CD4-positive, CD25-positive, alpha-beta regulatory T cell (primary cell): Measurements from ENCODE around the gene MAN2B1. TPM values are rescaled to one million over a fixed set of nuclear protein-coding genes. Genes with fewer than 3 reads are reported as not detected.

Experiments used
- ATAC-seq, 2 donors: fragments of 150-1000 bp; cut with Tn5 transposase; one replicate each; pipeline ENCODE4 v1.10.0; 2021; ENCODE audit warnings: low read depth in 2 of 2, moderate number of reproducible peaks in 2 of 2, moderate library complexity in 1 of 2
- DNase-seq, 3 donors: peaks; one replicate each; pipeline versions ENCODE4 v3.0.0 to v3.0.0-alpha.2; 2012 to 2022; ENCODE audit warnings: mixed read lengths in 1 of 3
- H3K27ac ChIP-seq: one replicate; pipeline ENCODE4 v1.7.0; 2013; ENCODE audit warnings: mild to moderate bottlenecking, low read length; ENCODE audit not compliant: insufficient read depth, poor library complexity, severe bottlenecking
- H3K27me3 ChIP-seq: one replicate; pipeline ENCODE4 v1.7.0; 2013; ENCODE audit warnings: low read length; ENCODE audit not compliant: control insufficient read depth, insufficient read depth
- H3K36me3 ChIP-seq: one replicate; pipeline ENCODE4 v1.7.0; 2013; ENCODE audit warnings: mild to moderate bottlenecking, low read length, moderate library complexity; ENCODE audit not compliant: control insufficient read depth, insufficient read depth
- H3K4me1 ChIP-seq: 2 replicates; pipeline ENCODE4 v1.7.0; 2013; ENCODE audit warnings: mild to moderate bottlenecking, low read length; ENCODE audit not compliant: insufficient read depth, control insufficient read depth, poor library complexity, severe bottlenecking
- H3K4me3 ChIP-seq: one replicate; pipeline ENCODE4 v1.7.0; 2013; ENCODE audit warnings: low read depth, mild to moderate bottlenecking, low read length, moderate library complexity
- H3K9me3 ChIP-seq, 2 experiments: 1 replicate in 1 of 2; 2 replicates in 1 of 2; pipeline ENCODE4 v1.7.0; 2013; ENCODE audit warnings: low read length in 2 of 2, mild to moderate bottlenecking in 1 of 2, moderate library complexity in 1 of 2; ENCODE audit not compliant: control insufficient read depth in 2 of 2
- H3K27ac Mint-ChIP-seq, 3 donors: one replicate each; pipeline ENCODE4 v1.8.0; 2020 to 2022; ENCODE audit warnings: mild to moderate bottlenecking in 3 of 3, mixed read lengths in 3 of 3, moderate library complexity in 2 of 3
- H3K27me3 Mint-ChIP-seq: one replicate; pipeline ENCODE4 v1.8.0; 2022; ENCODE audit warnings: mild to moderate bottlenecking, mixed read lengths
- H3K36me3 Mint-ChIP-seq: one replicate; pipeline ENCODE4 v1.8.0; 2020; ENCODE audit warnings: mixed read lengths
- H3K4me1 Mint-ChIP-seq, 4 donors: one replicate each; pipeline ENCODE4 v1.8.0; 2020 to 2022; ENCODE audit warnings: mixed read lengths in 4 of 4, mild to moderate bottlenecking in 1 of 4
- H3K4me3 Mint-ChIP-seq, 4 donors: one replicate each; pipeline ENCODE4 v1.8.0; 2020 to 2022; ENCODE audit warnings: mild to moderate bottlenecking in 4 of 4, mixed read lengths in 4 of 4, moderate library complexity in 3 of 4
- H3K9me3 Mint-ChIP-seq, 7 donors: one replicate each; pipeline ENCODE4 v1.8.0; 2020 to 2022; ENCODE audit warnings: mixed read lengths in 7 of 7, mild to moderate bottlenecking in 3 of 7, moderate library complexity in 2 of 7
- polyA plus RNA-seq, 4 donors: library from polyadenylated mRNA; unstranded; fragments of 300-500 nt; fragmentation: Illumina TruSeq; gene quantifications; one replicate each; pipeline ENCODE4 v1.2.3, GENCODE V29; 2021
- total RNA-seq: library from RNA; stranded (reverse); gene quantifications from one replicate; pipeline ENCODE4 v1.2.3, GENCODE V29; 2022

Gene MAN2B1
- total and polyA plus RNA-seq, 5 donors from 2014 or later, result 46.3 to 147 (median 50.0) TPM

GRCh38 chr19:12695997-12696365 lies 29.4 kb upstream of the MAN2B1 start:
- no peaks in the 10 kb centered on the region for H3K36me3 ChIP-seq
- peak overlapping the region; percentile 77 for H3K4me3 ChIP-seq
- no peaks in the 10 kb centered on the region for H3K9me3 ChIP-seq
- H3K27ac Mint-ChIP-seq, result peak overlapping the region in 2 of 3 donors; percentile 97 to 98
- H3K4me1 Mint-ChIP-seq, result peaks cover 2 to 12% (median 10%) of the 10 kb centered on the region in 4 donors
- ATAC-seq, result peak in 1 of 2 donors; percentile 16
- H3K9me3 Mint-ChIP-seq, result peaks cover 0 to 1% (median 0%) of the 10 kb centered on the region in 7 donors
- peak overlapping the region; percentile 93 to 98 (median 94) for H3K4me3 Mint-ChIP-seq
- H3K27ac ChIP-seq, result peak overlapping the region; percentile 92
- DNase-seq, result no peak
- peaks cover 15% of the 10 kb centered on the region for H3K4me1 ChIP-seq
- H3K36me3 Mint-ChIP-seq, result peaks cover 4% of the 10 kb centered on the region
- no peaks in the 10 kb centered on the region for H3K27me3 Mint-ChIP-seq
- H3K27me3 ChIP-seq, result no peaks in the 10 kb centered on the region

DNA sequence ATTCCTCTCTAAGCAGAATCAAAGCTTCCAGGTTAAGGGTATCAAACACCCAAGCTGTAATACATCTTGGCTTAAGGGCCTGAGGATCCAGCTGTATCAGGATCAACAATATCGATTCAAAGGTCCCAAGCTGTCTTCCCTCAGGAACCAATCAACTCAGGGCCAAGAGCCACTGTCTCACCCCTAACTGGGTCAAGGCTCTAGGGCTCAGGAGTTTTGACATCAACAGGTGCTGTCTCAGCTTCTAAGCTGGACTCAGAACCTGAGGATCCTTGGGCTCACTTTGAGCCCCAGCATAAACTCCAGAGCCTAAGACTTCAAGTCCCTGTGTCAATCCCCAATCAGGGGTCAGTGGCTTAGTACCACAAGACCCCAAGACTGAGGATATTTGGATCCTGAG lies 29.0 kb upstream of the MAN2B1 start:
- H3K4me1 ChIP-seq, result peaks cover 15% of the 10 kb centered on the region
- no peaks in the 10 kb centered on the region for H3K9me3 ChIP-seq
- ATAC-seq (no peak), DNase-seq (no peak)
- peaks cover 0 to 1% (median 0%) of the 10 kb centered on the region in 7 donors for H3K9me3 Mint-ChIP-seq
- no peaks in the 10 kb centered on the region for H3K27me3 Mint-ChIP-seq
- H3K27ac Mint-ChIP-seq, result peak overlapping the region in 1 of 3 donors; percentile 36
- peak overlapping the region; percentile 41 for H3K4me3 ChIP-seq
- peaks cover 4% of the 10 kb centered on the region for H3K36me3 Mint-ChIP-seq
- H3K4me1 Mint-ChIP-seq, result peaks cover 2 to 12% (median 10%) of the 10 kb centered on the region in 4 donors
- H3K36me3 ChIP-seq, result no peaks in the 10 kb centered on the region
- H3K4me3 Mint-ChIP-seq, result peak overlapping the region; percentile 77 to 94 (median 86)
- no peaks in the 10 kb centered on the region for H3K27me3 ChIP-seq
- H3K27ac ChIP-seq, result no peak overlapping the region

DNA sequence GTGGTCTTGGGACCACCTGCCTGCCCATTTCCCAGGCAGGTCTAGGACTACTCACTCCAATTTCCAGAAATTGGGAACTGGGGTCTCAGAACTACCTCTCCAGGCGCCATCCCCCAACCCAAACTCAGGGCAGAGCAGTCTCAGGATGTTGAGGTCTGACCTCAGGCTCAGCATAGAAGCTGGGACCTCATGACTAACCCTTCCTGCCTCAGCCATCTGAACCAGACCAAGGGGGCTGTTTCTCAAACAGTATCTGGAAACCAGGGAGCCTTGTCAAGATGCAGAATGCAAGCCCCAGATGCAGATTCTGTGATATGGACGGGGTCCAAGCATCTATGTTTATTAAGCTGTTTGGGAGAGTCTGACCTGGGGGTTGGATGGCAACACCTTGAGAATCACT lies 28.6 kb upstream of the MAN2B1 start:
- no peak for ATAC-seq
- H3K27ac Mint-ChIP-seq, result no peak overlapping the region

DNA sequence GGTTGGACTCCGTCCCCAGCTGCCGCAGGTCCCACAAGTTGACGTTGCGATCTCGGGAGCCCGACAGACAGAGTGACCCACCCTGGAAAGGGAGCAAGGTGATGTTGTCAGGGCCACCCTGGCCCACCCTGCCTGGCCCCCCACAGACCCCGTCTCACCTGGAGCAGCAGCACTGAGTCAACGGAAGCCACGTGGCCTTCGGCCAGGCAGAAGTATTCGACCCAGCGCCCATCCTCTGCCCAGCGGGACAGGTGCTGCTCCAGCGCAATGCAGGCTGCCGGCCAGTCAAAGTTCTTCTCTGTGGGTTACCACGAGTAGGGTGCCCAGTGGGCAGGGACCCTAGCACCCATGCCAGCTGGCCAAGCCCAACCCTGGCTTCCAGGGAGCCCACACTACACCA lies 28.1 kb upstream of the MAN2B1 start:
- peak overlapping the region; percentile 21 to 60 (median 36) for H3K4me3 Mint-ChIP-seq
- peaks cover 2 to 12% (median 10%) of the 10 kb centered on the region in 4 donors for H3K4me1 Mint-ChIP-seq
- ATAC-seq (no peak), DNase-seq (no peak)
- no peak overlapping the region for H3K27ac Mint-ChIP-seq
- H3K27me3 ChIP-seq, result no peaks in the 10 kb centered on the region
- no peaks in the 10 kb centered on the region for H3K36me3 ChIP-seq
- peaks cover 15% of the 10 kb centered on the region for H3K4me1 ChIP-seq
- H3K27me3 Mint-ChIP-seq, result no peaks in the 10 kb centered on the region
- H3K9me3 ChIP-seq, result no peaks in the 10 kb centered on the region
- peaks cover 0 to 1% (median 0%) of the 10 kb centered on the region in 7 donors for H3K9me3 Mint-ChIP-seq
- no peak overlapping the region for H3K4me3 ChIP-seq
- H3K27ac ChIP-seq, result no peak overlapping the region
- H3K36me3 Mint-ChIP-seq, result peaks cover 4% of the 10 kb centered on the region

More for the DNA sequence above, 28.6 kb upstream of the MAN2B1 start:
- Mint-ChIP-seq H3K36me3 (peaks cover 4% of the 10 kb centered on the region), H3K9me3 (peaks cover 0 to 1% (median 0%) of the 10 kb centered on the region in 7 donors), H3K4me1 (peaks cover 2 to 12% (median 10%) of the 10 kb centered on the region in 4 donors), H3K4me3 (peak overlapping the region; percentile 7 to 60 (median 36)), H3K27me3 (no peaks in the 10 kb centered on the region)
- Histone ChIP-seq H3K4me3 (no peak overlapping the region), H3K4me1 (peaks cover 15% of the 10 kb centered on the region), H3K27me3 (no peaks in the 10 kb centered on the region), H3K9me3 (no peaks in the 10 kb centered on the region), H3K36me3 (no peaks in the 10 kb centered on the region), H3K27ac (no peak overlapping the region)
- no peak for DNase-seq

- H3K36me3 Mint-ChIP-seq, result no peaks in the 10 kb centered on the region
- H3K9me3 ChIP-seq, result no peaks in the 10 kb centered on the region
- no peak for DNase-seq
- no peak overlapping the region for H3K27ac ChIP-seq
- peaks cover 15% of the 10 kb centered on the region for H3K4me1 ChIP-seq
- no peaks in the 10 kb centered on the region for H3K27me3 ChIP-seq
- H3K4me3 Mint-ChIP-seq, result no peak overlapping the region
- no peak overlapping the region for H3K27ac Mint-ChIP-seq
- H3K36me3 ChIP-seq, result no peaks in the 10 kb centered on the region
- ATAC-seq, result no peak
- H3K4me1 Mint-ChIP-seq, result peaks cover 0 to 9% (median 6%) of the 10 kb centered on the region in 4 donors
- H3K4me3 ChIP-seq, result no peak overlapping the region
- H3K9me3 Mint-ChIP-seq, result peaks cover 0 to 1% (median 0%) of the 10 kb centered on the region in 7 donors
- no peaks in the 10 kb centered on the region for H3K27me3 Mint-ChIP-seq
Measured at GRCh38 chr19:12692960-12693359, 26.4 kb upstream of the MAN2B1 start.

DNA sequence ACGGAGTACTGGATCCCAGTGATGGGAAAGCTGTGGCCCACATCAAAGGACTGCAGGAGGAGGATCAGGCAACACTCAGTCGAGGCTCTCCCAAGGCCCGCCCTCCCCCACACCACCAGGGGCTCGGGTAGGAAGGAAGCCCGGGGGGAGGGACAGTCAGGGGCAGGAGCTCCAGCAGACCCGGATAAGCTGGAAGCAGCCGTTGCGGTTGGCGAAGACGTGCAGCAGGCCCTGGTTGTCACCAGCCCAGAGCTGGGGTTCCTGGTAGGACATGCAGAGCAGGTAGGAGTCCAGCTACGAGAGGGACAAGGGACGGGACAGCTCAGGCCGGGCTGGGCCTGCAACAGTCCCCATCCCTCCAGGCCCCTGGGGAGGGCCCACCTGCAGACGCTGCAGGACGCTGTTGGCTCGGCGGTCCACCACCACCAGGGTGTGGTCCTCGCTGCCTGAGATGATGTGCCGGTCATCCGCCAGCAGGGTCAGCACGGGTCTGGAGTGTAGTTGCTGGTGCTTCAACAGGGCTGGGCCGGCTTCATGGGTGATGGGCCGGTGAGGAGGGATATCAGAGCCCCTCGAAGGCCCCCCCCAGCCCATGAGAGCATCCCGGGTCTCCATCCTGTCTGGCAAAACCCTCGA lies 23.2 kb upstream of the MAN2B1 start:
- Mint-ChIP-seq H3K9me3 (peaks cover 0 to 1% (median 0%) of the 10 kb centered on the region in 7 donors), H3K4me3 (no peak overlapping the region), H3K36me3 (no peaks in the 10 kb centered on the region), H3K27ac (no peak overlapping the region), H3K27me3 (no peaks in the 10 kb centered on the region), H3K4me1 (no peaks in the 10 kb centered on the region)
- no peaks in the 10 kb centered on the region for H3K36me3 ChIP-seq
- DNase-seq, result no peak
- no peaks in the 10 kb centered on the region for H3K9me3 ChIP-seq
- H3K4me1 ChIP-seq, result no peaks in the 10 kb centered on the region
- no peak overlapping the region for H3K4me3 ChIP-seq
- ATAC-seq, result no peak
- no peaks in the 10 kb centered on the region for H3K27me3 ChIP-seq
- H3K27ac ChIP-seq, result no peak overlapping the region

DNA sequence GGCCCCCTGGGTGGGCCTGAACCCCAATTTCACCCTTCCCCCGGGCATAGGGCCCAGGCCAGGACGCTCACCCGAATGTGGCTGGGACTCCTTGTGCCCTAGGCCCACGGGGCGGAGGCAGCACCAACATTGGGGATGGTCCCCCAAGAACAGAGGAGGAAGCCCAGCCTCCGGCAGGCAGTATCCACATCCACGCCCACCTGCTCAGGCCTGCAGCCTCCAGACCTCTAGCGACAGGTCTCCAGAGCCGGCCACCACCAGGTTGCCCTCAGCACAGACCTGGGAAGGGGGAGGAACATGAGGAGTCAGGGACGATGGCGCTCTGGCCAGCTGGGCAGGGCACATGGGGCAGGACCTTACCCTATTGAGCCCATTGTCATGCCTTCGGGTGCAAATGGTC lies 22.5 kb upstream of the MAN2B1 start:
- Mint-ChIP-seq H3K36me3 (no peaks in the 10 kb centered on the region), H3K27ac (no peak overlapping the region), H3K4me3 (peak overlapping the region in 1 of 4 donors; percentile 52), H3K9me3 (peaks cover 0 to 2% (median 0%) of the 10 kb centered on the region in 7 donors), H3K27me3 (no peaks in the 10 kb centered on the region), H3K4me1 (no peaks in the 10 kb centered on the region)
- DNase-seq, result no peak
- Histone ChIP-seq H3K4me1 (no peaks in the 10 kb centered on the region), H3K4me3 (no peak overlapping the region), H3K27ac (no peak overlapping the region), H3K36me3 (no peaks in the 10 kb centered on the region), H3K9me3 (no peaks in the 10 kb centered on the region), H3K27me3 (no peaks in the 10 kb centered on the region)
- no peak for ATAC-seq
